SU-DHL-6 (cell line): Measurements from ENCODE around the gene HTATSF1.

Experiments used
- H2AFZ ChIP-seq: fragments of 200-600 bp; sonication (generic); 2 replicates; pipeline ENCODE4 v1.6.1; 2014; ENCODE audit warnings: low read depth, mild to moderate bottlenecking, moderate library complexity, mixed read lengths, antibody characterized with exemption, low read length; ENCODE audit not compliant: severe bottlenecking
- H3F3A ChIP-seq: fragments of 200-600 bp; shearing (Covaris generic); 2 replicates; pipeline ENCODE4 v1.6.0; 2016; ENCODE audit warnings: antibody characterized with exemption, mild to moderate bottlenecking; ENCODE audit not compliant: insufficient read depth
- H3K27ac ChIP-seq: fragments of 200-600 bp; sonication (generic); 2 replicates; pipeline ENCODE4 v1.5.1; 2016; ENCODE audit warnings: low read depth, mild to moderate bottlenecking, low read length, moderate library complexity, mixed read lengths
- H3K27me3 ChIP-seq: fragments of 200-600 bp; sonication (generic), shearing (Covaris generic); 2 replicates; pipeline ENCODE4 v1.6.0; 2014; ENCODE audit warnings: mild to moderate bottlenecking, low read length
- H3K36me3 ChIP-seq: fragments of 200-600 bp; sonication (generic); 2 replicates; pipeline ENCODE4 v1.6.1; 2014; ENCODE audit warnings: mild to moderate bottlenecking, low read length, mixed read lengths
- H3K4me2 ChIP-seq: fragments of 300-600, 200-600 bp; shearing (Covaris generic), sonication (generic); 2 replicates; pipeline ENCODE4 v1.6.0; 2014; ENCODE audit warnings: low read length, low read depth, mild to moderate bottlenecking; ENCODE audit not compliant: poor library complexity, severe bottlenecking
- H3K4me3 ChIP-seq: fragments of 200-600 bp; sonication (generic); 2 replicates; pipeline ENCODE4 v1.5.1; 2014; ENCODE audit warnings: antibody characterized with exemption, low read length, mild to moderate bottlenecking, mixed read lengths; ENCODE audit not compliant: insufficient read depth, poor library complexity, severe bottlenecking
- H3K79me2 ChIP-seq: fragments of 200-600 bp; sonication (generic); 2 replicates; pipeline ENCODE4 v1.6.1; 2014; ENCODE audit warnings: mild to moderate bottlenecking, low read length, moderate library complexity; ENCODE audit not compliant: insufficient read depth
- H3K9ac ChIP-seq: fragments of 200-600 bp; sonication (generic); 2 replicates; pipeline ENCODE4 v1.7.0; 2014; ENCODE audit warnings: mild to moderate bottlenecking, low read length
- H3K9me2 ChIP-seq: fragments of 200-600 bp; sonication (generic); replicated peaks from 2 replicates; pipeline ENCODE4 v1.6.1; 2014; ENCODE audit warnings: low read length; ENCODE audit not compliant: insufficient read depth
- H3K9me3 ChIP-seq: fragments of 200-600 bp; sonication (generic); 2 replicates; pipeline ENCODE4 v1.6.1; 2014; ENCODE audit warnings: low read length, mixed read lengths; ENCODE audit not compliant: insufficient read depth
- H4K20me1 ChIP-seq: fragments of 200-600 bp; sonication (generic); 2 replicates; pipeline ENCODE4 v1.6.1; 2014; ENCODE audit warnings: low read depth, mild to moderate bottlenecking, antibody characterized with exemption, low read length, moderate library complexity, mixed read lengths
- EZH2phosphoT487 ChIP-seq: fragments of 200-600 bp; sonication (generic), shearing (Covaris generic); conservative IDR thresholded peaks from 2 replicates; pipeline ENCODE4 v1.6.1; 2018; ENCODE audit warnings: mild to moderate bottlenecking, antibody characterized with exemption, low read length, moderate library complexity, mixed read lengths
- TF ChIP-seq, protein P1 (sequence below): fragments of 200-600 bp; sonication (generic); IDR thresholded peaks from one replicate; pipeline ENCODE4 v1.5.1; 2017; ENCODE audit warnings: antibody characterized with exemption, mild to moderate bottlenecking, low read length, moderate library complexity; ENCODE audit not compliant: insufficient read depth, poor library complexity, severe bottlenecking

The HTATSF1 gene

DNA sequence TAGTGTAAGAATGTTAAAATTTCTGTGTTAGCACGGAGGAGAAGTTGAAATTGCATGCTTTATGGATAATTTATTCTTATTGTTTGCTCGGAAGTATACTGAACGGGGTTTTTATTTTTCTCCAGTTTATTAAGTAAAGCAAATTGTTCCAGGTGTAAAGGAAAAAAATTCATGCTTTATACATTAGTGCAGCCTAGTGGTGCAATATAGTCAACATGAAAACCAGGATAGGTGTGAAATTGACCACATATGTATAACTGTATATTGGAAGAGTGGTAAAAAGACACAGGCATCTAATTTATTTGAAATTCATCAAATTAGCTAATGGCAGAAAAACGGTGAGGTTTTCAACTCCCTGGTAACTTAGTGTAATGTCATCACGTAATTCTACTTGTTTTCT, 8.7 kb upstream of the HTATSF1 start:
- no peak overlapping the region for H3K4me2 ChIP-seq
- H3K9me3 ChIP-seq = no peaks in the 10 kb centered on the region
- no peaks in the 10 kb centered on the region for H3K79me2 ChIP-seq
- H3K36me3 ChIP-seq = no peaks in the 10 kb centered on the region
- H3K4me3 ChIP-seq = no peak overlapping the region
- no peak for TF ChIP-seq EZH2phosphoT487
- TF ChIP-seq, protein P1, sequence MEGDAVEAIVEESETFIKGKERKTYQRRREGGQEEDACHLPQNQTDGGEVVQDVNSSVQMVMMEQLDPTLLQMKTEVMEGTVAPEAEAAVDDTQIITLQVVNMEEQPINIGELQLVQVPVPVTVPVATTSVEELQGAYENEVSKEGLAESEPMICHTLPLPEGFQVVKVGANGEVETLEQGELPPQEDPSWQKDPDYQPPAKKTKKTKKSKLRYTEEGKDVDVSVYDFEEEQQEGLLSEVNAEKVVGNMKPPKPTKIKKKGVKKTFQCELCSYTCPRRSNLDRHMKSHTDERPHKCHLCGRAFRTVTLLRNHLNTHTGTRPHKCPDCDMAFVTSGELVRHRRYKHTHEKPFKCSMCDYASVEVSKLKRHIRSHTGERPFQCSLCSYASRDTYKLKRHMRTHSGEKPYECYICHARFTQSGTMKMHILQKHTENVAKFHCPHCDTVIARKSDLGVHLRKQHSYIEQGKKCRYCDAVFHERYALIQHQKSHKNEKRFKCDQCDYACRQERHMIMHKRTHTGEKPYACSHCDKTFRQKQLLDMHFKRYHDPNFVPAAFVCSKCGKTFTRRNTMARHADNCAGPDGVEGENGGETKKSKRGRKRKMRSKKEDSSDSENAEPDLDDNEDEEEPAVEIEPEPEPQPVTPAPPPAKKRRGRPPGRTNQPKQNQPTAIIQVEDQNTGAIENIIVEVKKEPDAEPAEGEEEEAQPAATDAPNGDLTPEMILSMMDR = no peak
- no peaks in the 10 kb centered on the region for H3K9me2 ChIP-seq
- no peak overlapping the region for H2AFZ ChIP-seq
- no peak overlapping the region for H3K9ac ChIP-seq
- H3K27ac ChIP-seq = no peak overlapping the region
- no peaks in the 10 kb centered on the region for H3F3A ChIP-seq
- H3K27me3 ChIP-seq = no peaks in the 10 kb centered on the region
- no peaks in the 10 kb centered on the region for H4K20me1 ChIP-seq

DNA sequence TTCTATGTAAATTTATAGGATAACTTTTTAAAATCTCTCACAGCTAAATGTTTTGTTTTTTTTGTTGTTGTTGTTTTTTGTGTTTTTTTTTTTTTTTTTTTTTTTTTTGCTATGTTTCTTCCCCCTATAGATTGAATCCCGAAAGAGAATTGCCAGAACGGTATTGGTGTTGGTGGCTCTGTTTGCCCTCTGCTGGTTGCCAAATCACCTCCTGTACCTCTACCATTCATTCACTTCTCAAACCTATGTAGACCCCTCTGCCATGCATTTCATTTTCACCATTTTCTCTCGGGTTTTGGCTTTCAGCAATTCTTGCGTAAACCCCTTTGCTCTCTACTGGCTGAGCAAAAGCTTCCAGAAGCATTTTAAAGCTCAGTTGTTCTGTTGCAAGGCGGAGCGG, 5.6 kb upstream of the HTATSF1 start:
- Histone ChIP-seq H3F3A (no peaks in the 10 kb centered on the region), H3K27me3 (no peaks in the 10 kb centered on the region), H3K9me3 (no peaks in the 10 kb centered on the region), H4K20me1 (no peaks in the 10 kb centered on the region), H3K9me2 (no peaks in the 10 kb centered on the region), H3K4me2 (no peak overlapping the region), H3K79me2 (no peaks in the 10 kb centered on the region), H3K4me3 (no peak overlapping the region), H2AFZ (no peak overlapping the region), H3K36me3 (no peaks in the 10 kb centered on the region), H3K9ac (no peak overlapping the region), H3K27ac (no peak overlapping the region)
- TF ChIP-seq, protein P1 = no peak
- no peak for TF ChIP-seq EZH2phosphoT487

DNA sequence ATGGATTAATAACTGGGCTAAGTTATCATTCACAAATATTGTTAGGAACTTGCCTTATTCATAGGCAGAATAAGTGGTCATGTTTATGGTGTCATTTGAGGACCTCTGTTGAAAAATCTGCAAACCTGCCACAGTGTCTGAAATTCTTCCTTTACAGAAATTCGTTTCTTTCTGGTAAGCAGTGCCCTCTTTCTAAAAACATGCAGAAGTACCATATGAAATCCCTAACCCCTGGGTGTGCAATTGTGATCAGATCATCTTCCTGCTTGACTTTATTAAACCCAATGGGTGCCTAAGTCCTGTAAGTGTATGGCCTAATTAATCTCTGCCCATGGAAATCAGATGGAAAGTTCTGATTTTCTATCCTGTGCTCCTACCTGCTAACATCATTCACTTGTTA, 4.4 kb upstream of the HTATSF1 start:
- no peak overlapping the region for H3K4me3 ChIP-seq
- no peaks in the 10 kb centered on the region for H3F3A ChIP-seq
- H2AFZ ChIP-seq = no peak overlapping the region
- H3K36me3 ChIP-seq = no peaks in the 10 kb centered on the region
- H3K9ac ChIP-seq = no peak overlapping the region
- H3K9me2 ChIP-seq = no peaks in the 10 kb centered on the region
- H3K27me3 ChIP-seq = no peaks in the 10 kb centered on the region
- H3K79me2 ChIP-seq = peaks cover 5% of the 10 kb centered on the region
- H3K27ac ChIP-seq = no peak overlapping the region
- no peaks in the 10 kb centered on the region for H3K9me3 ChIP-seq
- H3K4me2 ChIP-seq = no peak overlapping the region
- no peaks in the 10 kb centered on the region for H4K20me1 ChIP-seq
- no peak for TF ChIP-seq EZH2phosphoT487
- TF ChIP-seq, protein P1 = no peak
